Measurements from ENCODE around the gene AKAP6. TPM values are rescaled to one million over a fixed set of nuclear protein-coding genes. Genes with fewer than 3 reads are reported as not detected.

AKAP6 gene
- total RNA-seq, 1 donor from 2014 or later = 0.53 TPM

DNA sequence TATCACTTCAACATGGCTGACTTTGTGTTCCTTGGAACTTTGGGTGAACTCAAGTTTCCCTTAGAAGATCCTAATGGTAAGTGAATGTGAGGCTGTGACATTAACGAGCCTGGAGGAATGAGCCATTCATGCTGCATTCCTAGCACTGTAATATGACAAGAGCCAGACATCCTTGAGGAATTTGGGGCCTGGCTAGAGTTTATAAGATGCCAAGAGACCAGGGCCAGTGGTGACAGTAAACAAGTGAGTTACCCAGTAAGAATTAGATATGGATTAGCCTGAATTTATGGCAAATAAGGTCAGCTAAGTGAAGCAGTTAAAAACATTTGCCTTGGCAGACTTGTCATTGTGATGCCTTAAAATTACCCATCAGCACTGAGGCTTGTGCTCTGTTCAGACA, 232.4 kb downstream of the AKAP6 start:
- Mint-ChIP-seq H3K9me3 (no peaks in the 10 kb centered on the region), H3K27ac (no peak overlapping the region), H3K36me3 (ENCODE audit: low read depth) (no peaks in the 10 kb centered on the region), H3K27me3 (no peaks in the 10 kb centered on the region), H3K4me3 (no peak overlapping the region), H3K4me1 (no peaks in the 10 kb centered on the region)
- DNase-seq = no peak
- CTCF ChIA-PET = no interaction called here
- ATAC-seq (ENCODE audit: low read depth) = no peak
- TF ChIP-seq, protein P1, sequence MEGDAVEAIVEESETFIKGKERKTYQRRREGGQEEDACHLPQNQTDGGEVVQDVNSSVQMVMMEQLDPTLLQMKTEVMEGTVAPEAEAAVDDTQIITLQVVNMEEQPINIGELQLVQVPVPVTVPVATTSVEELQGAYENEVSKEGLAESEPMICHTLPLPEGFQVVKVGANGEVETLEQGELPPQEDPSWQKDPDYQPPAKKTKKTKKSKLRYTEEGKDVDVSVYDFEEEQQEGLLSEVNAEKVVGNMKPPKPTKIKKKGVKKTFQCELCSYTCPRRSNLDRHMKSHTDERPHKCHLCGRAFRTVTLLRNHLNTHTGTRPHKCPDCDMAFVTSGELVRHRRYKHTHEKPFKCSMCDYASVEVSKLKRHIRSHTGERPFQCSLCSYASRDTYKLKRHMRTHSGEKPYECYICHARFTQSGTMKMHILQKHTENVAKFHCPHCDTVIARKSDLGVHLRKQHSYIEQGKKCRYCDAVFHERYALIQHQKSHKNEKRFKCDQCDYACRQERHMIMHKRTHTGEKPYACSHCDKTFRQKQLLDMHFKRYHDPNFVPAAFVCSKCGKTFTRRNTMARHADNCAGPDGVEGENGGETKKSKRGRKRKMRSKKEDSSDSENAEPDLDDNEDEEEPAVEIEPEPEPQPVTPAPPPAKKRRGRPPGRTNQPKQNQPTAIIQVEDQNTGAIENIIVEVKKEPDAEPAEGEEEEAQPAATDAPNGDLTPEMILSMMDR (IDR thresholded peaks at IDR 0.05) = no peak
- intact Hi-C loops (cut with micrococcal nuclease) = loop anchor here (5.0 kb wide), 2 partner anchors 1049 to 1904 kb away; no protein-coding TSS in a partner anchor
- POLR2A ChIA-PET = no interaction called here

DNA sequence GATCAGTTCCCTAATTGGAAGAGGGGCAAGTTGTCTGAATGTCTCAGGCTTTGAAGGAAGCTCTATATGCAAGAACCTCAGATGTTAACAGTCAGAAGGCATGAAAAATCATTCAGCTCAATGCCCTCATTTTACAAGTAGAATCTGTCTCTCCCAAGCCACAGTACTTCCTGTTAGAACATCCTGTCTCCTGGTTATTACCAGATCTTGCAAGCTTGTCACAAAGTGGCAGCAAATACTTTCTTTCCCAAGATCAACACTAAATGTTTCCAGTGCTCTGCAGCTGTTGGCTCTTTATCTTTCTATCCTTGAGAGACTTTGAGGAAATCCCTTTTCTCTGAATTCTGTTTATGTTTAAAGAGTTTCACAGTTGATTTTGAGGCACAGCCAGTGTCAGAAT, 235.5 kb downstream of the AKAP6 start:
- Mint-ChIP-seq H3K4me3 (no peak overlapping the region), H3K27me3 (peaks cover 3% of the 10 kb centered on the region), H3K9me3 (no peaks in the 10 kb centered on the region), H3K36me3 (ENCODE audit: low read depth) (no peaks in the 10 kb centered on the region), H3K4me1 (no peaks in the 10 kb centered on the region), H3K27ac (no peak overlapping the region)
- POLR2A ChIA-PET = no interaction called here
- ATAC-seq (ENCODE audit: low read depth) = no peak
- DNase-seq = no peak
- TF ChIP-seq, protein P1 (IDR thresholded peaks at IDR 0.05) = no peak
- intact Hi-C loops (cut with micrococcal nuclease) = loop anchor here (5.0 kb wide), 2 partner anchors 1052 to 1907 kb away; no protein-coding TSS in a partner anchor
- CTCF ChIA-PET = no interaction called here

DNA sequence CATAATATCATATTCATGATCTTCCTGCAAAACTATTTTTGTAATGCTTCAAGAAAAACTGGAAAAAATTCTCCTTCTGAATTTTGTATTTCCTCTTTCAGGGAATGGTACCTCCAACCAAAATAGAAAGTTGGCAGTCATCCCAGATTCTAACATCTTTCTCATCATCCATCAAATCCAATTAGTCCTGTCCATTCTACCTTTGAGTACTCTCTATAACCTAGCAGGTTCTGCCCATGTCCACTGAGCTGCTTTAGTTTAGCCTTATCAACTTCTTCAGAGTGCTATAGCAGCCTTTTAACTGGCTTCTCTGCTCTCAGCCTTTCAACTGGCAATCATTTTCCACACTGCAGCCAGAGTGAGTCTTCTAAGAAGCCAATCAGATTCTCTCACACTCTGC, 236.2 kb downstream of the AKAP6 start:
- TF ChIP-seq, protein P1 (IDR thresholded peaks at IDR 0.05) = no peak
- no peaks in the 10 kb centered on the region for H3K36me3 Mint-ChIP-seq (ENCODE audit: low read depth)
- DNase-seq (no peak), ATAC-seq (ENCODE audit: low read depth) (no peak)
- H3K27ac Mint-ChIP-seq = no peak overlapping the region
- no peak overlapping the region for H3K4me3 Mint-ChIP-seq
- POLR2A ChIA-PET = no interaction called here
- peaks cover 3% of the 10 kb centered on the region for H3K27me3 Mint-ChIP-seq
- intact Hi-C loops (cut with micrococcal nuclease) = no loop called here
- H3K4me1 Mint-ChIP-seq = no peaks in the 10 kb centered on the region
- no peaks in the 10 kb centered on the region for H3K9me3 Mint-ChIP-seq
- CTCF ChIA-PET = interaction anchor here (0.7 to 1.4 kb wide), 2 partner anchors 932 to 1227 kb away, joined by 3 read pairs; no protein-coding TSS in a partner anchor

DNA sequence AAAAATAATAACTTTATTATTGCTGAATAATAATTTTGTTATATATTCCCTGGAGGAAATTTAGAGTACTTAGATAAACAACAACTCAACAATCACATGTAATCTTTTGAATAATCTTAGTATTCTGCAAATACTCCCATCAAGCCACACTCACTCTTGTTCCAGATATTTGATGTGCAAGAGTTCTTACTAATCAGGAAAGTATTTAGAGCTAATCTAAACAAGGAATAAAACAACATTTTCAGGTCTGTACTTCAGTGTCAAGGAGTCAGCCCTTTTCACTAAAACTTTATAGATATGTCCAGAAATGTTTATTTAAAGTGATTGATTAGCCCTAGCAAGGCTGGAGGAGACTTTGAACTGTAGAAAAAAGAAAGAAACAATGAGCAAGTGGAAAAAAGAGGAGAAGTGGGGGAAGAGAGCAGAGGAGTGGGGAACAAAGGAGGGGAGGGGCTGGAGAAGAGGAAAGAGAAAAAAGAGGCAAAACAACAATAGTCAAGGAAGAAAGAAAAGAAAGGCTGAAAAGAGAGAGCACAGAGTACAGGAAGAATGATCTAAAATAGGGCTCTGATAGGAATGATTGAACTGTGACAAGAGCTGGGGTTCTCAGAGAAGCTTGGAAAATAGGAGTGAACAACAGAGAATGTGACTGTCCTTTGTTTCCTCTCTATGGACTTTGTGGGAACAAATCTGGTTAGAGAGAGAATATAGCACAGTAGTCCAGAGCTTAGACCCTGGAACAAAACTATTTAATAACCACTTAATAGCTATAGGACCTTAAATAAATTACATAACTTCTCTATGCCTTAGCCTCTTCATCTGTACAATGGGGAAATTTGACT, 238.7 kb downstream of the AKAP6 start:
- Mint-ChIP-seq H3K4me1 (no peaks in the 10 kb centered on the region), H3K27ac (no peak overlapping the region), H3K4me3 (no peak overlapping the region), H3K27me3 (peaks cover 3% of the 10 kb centered on the region), H3K9me3 (no peaks in the 10 kb centered on the region), H3K36me3 (ENCODE audit: low read depth) (no peaks in the 10 kb centered on the region)
- ChIA-PET CTCF (no interaction called here), POLR2A (no interaction called here)
- no peak for DNase-seq
- intact Hi-C loops (cut with micrococcal nuclease) = no loop called here
- no peak for ATAC-seq (ENCODE audit: low read depth)
- TF ChIP-seq, protein P1 (IDR thresholded peaks at IDR 0.05) = no peak

DNA sequence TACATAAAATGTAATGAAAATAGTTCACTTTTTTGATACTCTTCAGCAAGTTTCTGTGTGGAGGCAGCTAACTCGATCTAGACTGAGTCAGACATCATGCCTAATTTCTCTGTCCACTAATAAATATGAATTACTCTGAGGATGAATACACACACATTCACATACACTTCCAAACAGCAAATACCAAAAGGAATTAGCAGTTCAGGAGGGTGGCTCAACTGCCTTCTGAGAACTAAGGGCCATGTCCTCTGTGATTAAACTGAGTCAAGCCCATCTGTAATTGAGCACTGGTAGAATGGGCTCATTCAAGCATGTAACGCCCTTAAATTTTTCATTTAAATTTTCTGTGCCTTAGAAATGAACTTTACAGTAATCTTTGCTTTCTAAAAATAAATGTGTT, 242.5 kb downstream of the AKAP6 start:
- ATAC-seq (ENCODE audit: low read depth) (no peak), DNase-seq (no peak)
- intact Hi-C loops (cut with micrococcal nuclease) = no loop called here
- Mint-ChIP-seq H3K27me3 (peaks cover 3% of the 10 kb centered on the region), H3K27ac (no peak overlapping the region), H3K4me3 (no peak overlapping the region), H3K4me1 (no peaks in the 10 kb centered on the region), H3K36me3 (ENCODE audit: low read depth) (no peaks in the 10 kb centered on the region), H3K9me3 (no peaks in the 10 kb centered on the region)
- TF ChIP-seq, protein P1 (IDR thresholded peaks at IDR 0.05) = no peak
- CTCF ChIA-PET = no interaction called here
- POLR2A ChIA-PET = no interaction called here
